Right atrium auricular region (tissue), 2 donors: Measurements from ENCODE around the gene RHEX. TPM values are rescaled to one million over a fixed set of nuclear protein-coding genes. Genes with fewer than 3 reads are reported as not detected.

Experiments used
- DNase-seq: peaks from one replicate; pipeline ENCODE4 v3.0.0-alpha.2; 2019; ENCODE audit warnings: low spot score
- H3K27ac ChIP-seq, 2 donors: fragments of 200-600 bp; sonication (generic); 1 replicate in 1 of 2; 2 replicates in 1 of 2; pipeline ENCODE4 v1.5.1; 2016 to 2019
- H3K27me3 ChIP-seq, 2 donors: fragments of 200-600 bp; sonication (generic); one replicate each; pipeline versions ENCODE4 v1.5.1 to v1.6.0; 2017 to 2019
- H3K36me3 ChIP-seq: fragments of 200-600 bp; sonication (generic); one replicate; pipeline ENCODE4 v1.5.1; 2016
- H3K4me1 ChIP-seq, 2 donors: fragments of 200-600 bp; sonication (generic); one replicate each; pipeline versions ENCODE4 v1.5.1 to v1.6.0; 2017 to 2019
- H3K4me3 ChIP-seq, 2 donors: fragments of 200-600 bp; sonication (generic); 1 replicate in 1 of 2; 2 replicates in 1 of 2; pipeline ENCODE4 v1.5.1; 2017 to 2019; ENCODE audit warnings: mild to moderate bottlenecking in 1 of 2, moderate library complexity in 1 of 2
- H3K9me3 ChIP-seq, 2 donors: fragments of 200-600 bp; sonication (generic); one replicate each; pipeline ENCODE4 v1.5.1; 2019
- total RNA-seq, 2 donors: library from RNA; depleted of rRNA; stranded (reverse); fragments of >200 nt; gene quantifications; one replicate each; pipeline ENCODE4 v1.1.0, GENCODE V29; 2016
- TF ChIP-seq, protein P1 (sequence below), 2 donors: fragments of 200-600 bp; sonication (generic); IDR thresholded peaks; one replicate each; pipeline ENCODE4 v1.5.1; 2019; ENCODE audit warnings: antibody characterized with exemption in 2 of 2

RHEX gene
- total RNA-seq, 2 donors from 2014 or later: not detected

DNA sequence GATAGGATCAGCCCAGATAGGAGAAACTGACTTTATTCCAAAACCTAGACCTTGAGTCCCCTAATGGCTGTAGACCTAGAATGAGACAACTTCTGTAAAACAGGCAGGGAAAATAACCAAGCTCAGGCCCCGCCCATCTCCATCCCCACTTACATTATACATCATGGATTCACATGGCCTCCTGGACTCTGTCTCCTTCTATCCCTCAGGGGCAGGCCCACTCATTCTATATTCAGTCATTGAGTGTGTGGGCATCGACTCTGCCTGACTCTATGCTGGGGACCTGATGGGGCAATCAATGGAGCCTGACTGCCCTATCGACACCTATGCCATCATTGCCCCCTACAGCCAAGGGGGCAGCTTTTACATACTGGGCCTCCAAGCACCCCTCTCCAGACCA is 57.8 kb downstream of the RHEX start:
- Histone ChIP-seq H3K4me3 (no peak overlapping the region), H3K27me3 (no peaks in the 10 kb centered on the region), H3K36me3 (no peaks in the 10 kb centered on the region), H3K9me3 (no peaks in the 10 kb centered on the region), H3K4me1 (no peaks in the 10 kb centered on the region), H3K27ac (no peak overlapping the region)
- TF ChIP-seq, protein P1, sequence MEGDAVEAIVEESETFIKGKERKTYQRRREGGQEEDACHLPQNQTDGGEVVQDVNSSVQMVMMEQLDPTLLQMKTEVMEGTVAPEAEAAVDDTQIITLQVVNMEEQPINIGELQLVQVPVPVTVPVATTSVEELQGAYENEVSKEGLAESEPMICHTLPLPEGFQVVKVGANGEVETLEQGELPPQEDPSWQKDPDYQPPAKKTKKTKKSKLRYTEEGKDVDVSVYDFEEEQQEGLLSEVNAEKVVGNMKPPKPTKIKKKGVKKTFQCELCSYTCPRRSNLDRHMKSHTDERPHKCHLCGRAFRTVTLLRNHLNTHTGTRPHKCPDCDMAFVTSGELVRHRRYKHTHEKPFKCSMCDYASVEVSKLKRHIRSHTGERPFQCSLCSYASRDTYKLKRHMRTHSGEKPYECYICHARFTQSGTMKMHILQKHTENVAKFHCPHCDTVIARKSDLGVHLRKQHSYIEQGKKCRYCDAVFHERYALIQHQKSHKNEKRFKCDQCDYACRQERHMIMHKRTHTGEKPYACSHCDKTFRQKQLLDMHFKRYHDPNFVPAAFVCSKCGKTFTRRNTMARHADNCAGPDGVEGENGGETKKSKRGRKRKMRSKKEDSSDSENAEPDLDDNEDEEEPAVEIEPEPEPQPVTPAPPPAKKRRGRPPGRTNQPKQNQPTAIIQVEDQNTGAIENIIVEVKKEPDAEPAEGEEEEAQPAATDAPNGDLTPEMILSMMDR (IDR thresholded peaks at IDR 0.05): no peak
- DNase-seq: peak; percentile 23

DNA sequence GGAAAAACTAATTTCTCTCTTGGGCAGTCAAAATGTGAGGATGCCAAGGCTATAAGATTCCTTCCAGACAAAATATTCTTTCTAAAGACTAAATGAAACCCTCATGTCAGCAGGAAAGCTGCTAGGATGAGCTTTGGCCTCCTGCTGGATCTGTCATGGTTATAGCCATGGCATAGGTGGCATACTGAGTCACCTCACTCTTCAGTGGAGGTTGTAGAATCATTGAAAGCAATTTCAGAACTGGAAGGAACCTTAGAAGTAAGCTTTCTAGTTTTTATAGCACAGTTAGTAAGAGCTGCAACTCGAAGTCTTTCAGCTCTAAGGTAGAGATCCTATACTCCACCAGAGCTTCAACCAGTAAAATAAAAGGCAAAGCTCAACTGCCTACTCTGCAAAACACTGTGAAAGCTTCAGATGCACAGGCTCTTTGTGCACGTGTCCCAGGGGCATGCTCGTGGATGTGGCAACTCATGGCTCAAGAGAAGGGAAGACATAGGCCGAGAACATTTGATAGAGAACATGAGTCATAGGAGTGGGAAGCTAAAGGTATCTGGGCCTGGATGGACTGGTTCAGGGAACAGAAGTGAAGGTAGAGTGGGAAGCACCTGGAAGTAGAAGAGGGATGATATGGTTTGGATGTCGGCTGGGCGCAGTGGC is 58.4 kb downstream of the RHEX start:
- TF ChIP-seq, protein P1 (IDR thresholded peaks at IDR 0.05): no peak
- no peaks in the 10 kb centered on the region for H3K9me3 ChIP-seq
- no peak overlapping the region for H3K4me3 ChIP-seq
- no peaks in the 10 kb centered on the region for H3K4me1 ChIP-seq
- H3K27me3 ChIP-seq: no peaks in the 10 kb centered on the region
- peak; percentile 46 for DNase-seq
- H3K27ac ChIP-seq: no peak overlapping the region
- H3K36me3 ChIP-seq: no peaks in the 10 kb centered on the region

DNA sequence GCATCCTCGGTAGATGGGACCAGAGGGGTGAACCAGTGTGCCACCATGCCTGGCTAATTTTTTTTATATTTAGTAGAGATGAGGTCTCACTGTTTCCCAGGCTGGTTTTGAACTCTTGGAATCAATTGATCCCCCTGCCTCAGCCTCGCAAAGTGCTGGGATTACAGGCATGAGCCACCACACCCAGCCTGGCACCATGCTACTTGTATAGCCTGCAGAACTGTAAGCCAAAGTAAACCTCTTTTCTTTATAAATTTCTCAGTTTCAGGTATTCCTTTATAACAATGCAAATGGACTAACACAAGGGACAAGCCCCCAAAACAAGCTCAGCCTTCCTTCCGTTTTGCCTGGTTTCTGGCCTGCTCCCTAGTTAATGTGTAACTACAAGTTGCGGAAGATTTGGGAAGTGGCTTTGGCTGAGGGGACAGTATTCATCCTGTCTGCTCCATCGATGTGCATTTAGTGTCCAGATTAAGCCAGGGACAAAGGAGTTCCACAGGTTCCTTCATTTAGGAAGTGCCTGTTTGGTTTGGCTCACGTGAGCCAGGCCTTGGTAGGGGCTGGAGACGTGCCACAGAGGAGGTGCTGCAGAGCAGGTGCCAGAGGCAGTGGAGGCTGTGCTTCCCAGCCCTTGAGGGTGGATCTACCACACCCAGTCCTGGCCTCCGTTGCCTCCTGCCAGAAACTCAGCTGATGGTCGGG is 59.8 kb downstream of the RHEX start:
- Histone ChIP-seq H3K27me3 (no peaks in the 10 kb centered on the region), H3K4me1 (peaks cover 0 to 10% of the 10 kb centered on the region in 2 donors), H3K36me3 (no peaks in the 10 kb centered on the region), H3K4me3 (no peak overlapping the region), H3K9me3 (no peaks in the 10 kb centered on the region), H3K27ac (no peak overlapping the region)
- DNase-seq: peak; percentile 55
- TF ChIP-seq, protein P1 (IDR thresholded peaks at IDR 0.05): no peak

DNA sequence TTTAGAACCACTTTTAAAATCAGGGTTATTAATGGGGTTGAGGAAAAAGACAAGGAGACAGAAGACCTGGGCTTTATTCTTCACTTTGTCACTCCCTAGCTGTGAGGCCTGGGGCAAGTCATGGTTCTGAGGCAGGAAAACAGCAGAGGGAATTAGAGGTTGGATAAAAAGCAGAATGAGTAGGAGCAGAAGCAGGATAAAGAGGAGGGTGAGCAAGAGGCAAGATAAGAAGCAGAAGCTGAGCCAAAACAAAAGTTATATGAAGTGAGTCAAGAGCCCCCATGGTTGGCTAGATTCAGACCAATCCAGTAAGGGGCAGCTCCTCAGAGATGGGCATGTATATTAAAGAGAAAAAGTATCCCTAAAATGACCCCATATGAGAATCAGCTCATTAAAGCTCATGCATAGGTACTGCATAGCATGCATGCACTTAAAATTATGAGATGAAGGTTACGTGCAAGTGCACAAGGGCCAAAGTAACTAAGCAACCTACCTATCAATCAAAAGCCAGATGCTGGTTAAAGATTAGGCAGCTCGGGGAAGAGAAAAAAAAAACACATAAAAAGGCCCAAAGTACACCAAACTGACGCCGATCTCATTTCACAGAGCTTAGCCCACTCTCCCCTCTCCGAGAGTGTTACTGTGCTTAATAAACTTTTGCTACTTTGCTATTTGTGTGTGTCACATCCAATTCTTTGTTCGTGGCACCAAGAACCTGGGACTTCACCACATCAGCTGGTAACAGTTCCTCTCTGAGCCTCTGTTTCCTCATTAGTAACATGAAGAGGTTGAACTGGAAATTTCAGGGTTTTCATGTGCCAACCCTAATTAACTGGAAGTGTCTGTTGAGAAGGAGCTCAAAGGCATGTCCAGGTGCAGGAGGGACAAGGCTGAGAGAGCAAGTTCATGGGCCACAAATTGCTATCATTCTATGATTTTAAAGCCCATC is 62.0 kb downstream of the RHEX start:
- Histone ChIP-seq H3K4me3 (no peak overlapping the region), H3K4me1 (peaks cover 0 to 13% of the 10 kb centered on the region in 2 donors), H3K9me3 (no peaks in the 10 kb centered on the region), H3K27me3 (no peaks in the 10 kb centered on the region), H3K27ac (no peak overlapping the region), H3K36me3 (no peaks in the 10 kb centered on the region)
- TF ChIP-seq, protein P1 (IDR thresholded peaks at IDR 0.05): no peak
- peak; percentile 11 for DNase-seq

DNA sequence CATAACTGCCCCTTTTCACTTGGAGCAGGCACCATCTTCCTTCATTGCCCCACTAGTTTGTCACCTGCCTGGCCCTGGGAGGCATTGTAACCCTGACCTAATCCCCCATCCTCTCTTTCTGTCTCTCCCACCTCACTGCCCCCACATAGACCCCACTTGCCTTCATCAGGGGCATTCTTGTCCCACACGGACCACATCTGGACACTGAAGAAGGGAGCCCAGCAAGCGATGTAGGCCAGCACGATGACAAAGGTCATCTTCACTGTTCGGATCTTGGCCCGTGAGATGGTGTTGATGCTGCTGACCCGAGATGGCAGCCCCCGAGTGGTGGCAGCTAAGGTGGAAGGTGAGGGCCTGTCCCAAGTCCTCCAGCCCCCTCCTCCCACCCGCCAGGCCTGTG is 62.8 kb downstream of the RHEX start:
- Histone ChIP-seq H3K36me3 (no peaks in the 10 kb centered on the region), H3K27ac (no peak overlapping the region), H3K4me1 (peaks cover 0 to 13% of the 10 kb centered on the region in 2 donors), H3K4me3 (no peak overlapping the region), H3K9me3 (peaks cover 0 to 3% of the 10 kb centered on the region in 2 donors), H3K27me3 (no peaks in the 10 kb centered on the region)
- DNase-seq: peak; percentile 48
- TF ChIP-seq, protein P1 (IDR thresholded peaks at IDR 0.05): no peak
